ENCODE results near the gene TBC1D4. TPM values are rescaled to one million over a fixed set of nuclear protein-coding genes. Genes with fewer than 3 reads are reported as not detected.

The TBC1D4 gene
- total RNA-seq, 1 experiment from 2014 or later: 15.5 TPM

Other genes with a start within 250 kb of the TBC1D4 start
- gene COMMD6, start 55.7 kb upstream of the TBC1D4 start, total RNA-seq (2014; rRNA removed; shearing (Covaris generic)): 172 and 173 TPM in 2 replicates
- 49.2 and 61.5 TPM in 2 replicates for gene UCHL3, start 67.6 kb upstream of the TBC1D4 start, total RNA-seq (2014; rRNA removed; shearing (Covaris generic))
- 7.6 and 11.7 TPM in 2 replicates for gene LMO7, start 154.2 kb upstream of the TBC1D4 start, total RNA-seq (2014; rRNA removed; shearing (Covaris generic))

Measured in H7 (cell line).